ENCODE measurements around the gene PRDM8.

DNA sequence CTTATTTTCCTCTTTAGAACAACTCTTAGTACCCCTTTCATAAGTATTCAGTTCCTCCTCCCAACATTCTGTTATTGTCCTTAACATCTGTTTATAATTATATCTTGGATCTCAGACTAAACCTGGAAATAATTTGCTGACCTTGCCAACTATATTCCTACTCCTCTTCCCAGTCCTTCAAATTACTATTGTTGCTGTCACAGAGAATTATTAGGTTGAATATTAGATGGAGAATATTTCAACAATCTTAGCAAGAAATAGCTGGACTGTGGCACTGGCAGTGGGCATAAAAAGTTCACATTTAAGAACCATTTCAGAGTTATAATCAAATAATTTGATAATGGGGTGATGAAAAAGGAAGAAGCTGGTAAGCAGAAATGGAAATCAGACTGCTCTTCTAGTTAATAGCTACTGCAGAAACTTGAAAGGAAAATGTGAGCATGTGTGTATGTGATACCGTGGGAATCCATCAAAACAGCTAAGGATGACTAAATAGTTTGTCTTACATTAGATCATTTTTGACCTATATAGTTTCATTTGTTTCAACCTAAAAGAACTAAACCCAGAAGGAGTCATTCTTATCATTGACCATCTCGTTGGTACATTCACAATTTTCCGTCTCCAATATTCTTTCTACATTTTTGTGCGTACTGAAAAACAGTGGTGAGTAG is 43.3 kb upstream of the PRDM8 start:
- no peak for TF ChIP-seq POLR2A (IDR thresholded peaks at IDR 0.05)
- no peak for TF ChIP-seq POLR2AphosphoS5 (IDR thresholded peaks at IDR 0.05)

Data from breast epithelium (tissue), 3 donors.